Neutrophil (primary cell): ENCODE data around the gene EHMT1.
"Not testable (repeated sequence)": the region's sequence is repeated elsewhere in the genome, so short reads cannot be mapped to it uniquely, and the experiment has no call there.

Experiments used
- H3K27ac ChIP-seq: fragments of 200-600 bp; sonication (generic); 2 replicates; pipeline ENCODE4 v1.5.1; 2016; ENCODE audit warnings: mild to moderate bottlenecking, moderate library complexity
- H3K27me3 ChIP-seq: fragments of 200-600 bp; sonication (generic); 2 replicates; pipeline ENCODE4 v1.6.0; 2016; ENCODE audit warnings: mild to moderate bottlenecking
- H3K36me3 ChIP-seq: fragments of 200-600 bp; sonication (generic); 2 replicates; pipeline ENCODE4 v1.5.1; 2017
- H3K4me1 ChIP-seq, 2 experiments: fragments of 200-600 bp in 1 of 2; sonication (generic) in 1 of 2; 1 replicate in 1 of 2; 2 replicates in 1 of 2; pipeline versions ENCODE4 v1.5.1 to v1.6.1; 2013 to 2016; ENCODE audit warnings: low read depth in 1 of 2, low read length in 1 of 2, mild to moderate bottlenecking in 1 of 2, moderate library complexity in 1 of 2; ENCODE audit not compliant: control insufficient read depth in 1 of 2, insufficient read depth in 1 of 2
- H3K4me3 ChIP-seq, 2 experiments: fragments of 200-600 bp in 1 of 2; sonication (generic) in 1 of 2; 1 replicate in 1 of 2; 2 replicates in 1 of 2; pipeline ENCODE4 v1.5.1; 2013 to 2016; ENCODE audit warnings: low read depth in 1 of 2, low read length in 1 of 2, mild to moderate bottlenecking in 1 of 2, moderate library complexity in 1 of 2
- H3K9me3 ChIP-seq: fragments of 200-600 bp; sonication (generic); 2 replicates; pipeline ENCODE4 v1.5.1; 2016
- TF ChIP-seq, protein P1 (sequence below): fragments of 200-600 bp; sonication (generic); IDR thresholded peaks from 2 replicates; pipeline ENCODE4 v1.5.1; 2016; ENCODE audit warnings: antibody characterized with exemption

The EHMT1 gene

DNA sequence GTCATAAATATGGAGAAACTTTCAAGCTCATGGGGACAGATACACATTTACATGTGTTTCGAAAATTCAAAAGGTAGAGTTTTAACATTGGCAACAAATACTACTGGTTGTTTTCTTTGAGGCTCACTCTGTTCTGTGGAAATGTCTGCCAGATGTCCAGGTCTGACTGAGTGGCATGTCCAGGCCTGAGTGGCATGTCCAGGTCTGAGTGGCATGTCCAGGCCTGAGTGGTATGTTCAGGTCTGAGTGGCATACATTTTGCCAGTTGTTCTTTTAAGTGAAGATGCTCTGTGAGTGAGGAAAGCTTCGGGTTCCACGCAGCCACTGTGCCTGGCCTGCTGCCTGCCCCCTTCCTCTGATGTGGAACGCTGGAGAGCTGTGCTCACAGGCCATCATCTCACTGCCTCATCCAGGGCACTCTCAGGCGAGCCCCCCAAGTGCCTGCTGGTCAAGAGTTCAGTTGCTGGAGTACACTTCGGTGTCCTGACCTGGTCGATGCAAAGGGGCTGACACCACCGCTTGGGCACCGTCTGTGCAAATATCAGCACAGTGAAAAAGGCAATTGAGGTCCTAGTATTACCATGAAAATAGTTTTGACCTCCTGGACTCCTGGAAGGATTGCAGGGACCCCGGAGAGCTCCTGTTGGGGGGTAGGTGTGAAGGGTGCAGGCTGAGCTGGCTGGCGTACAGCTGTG lies 89.9 kb downstream of the EHMT1 start:
- TF ChIP-seq, protein P1, sequence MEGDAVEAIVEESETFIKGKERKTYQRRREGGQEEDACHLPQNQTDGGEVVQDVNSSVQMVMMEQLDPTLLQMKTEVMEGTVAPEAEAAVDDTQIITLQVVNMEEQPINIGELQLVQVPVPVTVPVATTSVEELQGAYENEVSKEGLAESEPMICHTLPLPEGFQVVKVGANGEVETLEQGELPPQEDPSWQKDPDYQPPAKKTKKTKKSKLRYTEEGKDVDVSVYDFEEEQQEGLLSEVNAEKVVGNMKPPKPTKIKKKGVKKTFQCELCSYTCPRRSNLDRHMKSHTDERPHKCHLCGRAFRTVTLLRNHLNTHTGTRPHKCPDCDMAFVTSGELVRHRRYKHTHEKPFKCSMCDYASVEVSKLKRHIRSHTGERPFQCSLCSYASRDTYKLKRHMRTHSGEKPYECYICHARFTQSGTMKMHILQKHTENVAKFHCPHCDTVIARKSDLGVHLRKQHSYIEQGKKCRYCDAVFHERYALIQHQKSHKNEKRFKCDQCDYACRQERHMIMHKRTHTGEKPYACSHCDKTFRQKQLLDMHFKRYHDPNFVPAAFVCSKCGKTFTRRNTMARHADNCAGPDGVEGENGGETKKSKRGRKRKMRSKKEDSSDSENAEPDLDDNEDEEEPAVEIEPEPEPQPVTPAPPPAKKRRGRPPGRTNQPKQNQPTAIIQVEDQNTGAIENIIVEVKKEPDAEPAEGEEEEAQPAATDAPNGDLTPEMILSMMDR, result no peak
- no peaks in the 10 kb centered on the region for H3K27me3 ChIP-seq
- no peaks in the 10 kb centered on the region for H3K9me3 ChIP-seq
- H3K36me3 ChIP-seq, result peaks cover 16% of the 10 kb centered on the region
- H3K27ac ChIP-seq, result no peak overlapping the region
- no peak overlapping the region for H3K4me3 ChIP-seq
- peaks cover 10 to 29% of the 10 kb centered on the region in 2 experiments for H3K4me1 ChIP-seq

DNA sequence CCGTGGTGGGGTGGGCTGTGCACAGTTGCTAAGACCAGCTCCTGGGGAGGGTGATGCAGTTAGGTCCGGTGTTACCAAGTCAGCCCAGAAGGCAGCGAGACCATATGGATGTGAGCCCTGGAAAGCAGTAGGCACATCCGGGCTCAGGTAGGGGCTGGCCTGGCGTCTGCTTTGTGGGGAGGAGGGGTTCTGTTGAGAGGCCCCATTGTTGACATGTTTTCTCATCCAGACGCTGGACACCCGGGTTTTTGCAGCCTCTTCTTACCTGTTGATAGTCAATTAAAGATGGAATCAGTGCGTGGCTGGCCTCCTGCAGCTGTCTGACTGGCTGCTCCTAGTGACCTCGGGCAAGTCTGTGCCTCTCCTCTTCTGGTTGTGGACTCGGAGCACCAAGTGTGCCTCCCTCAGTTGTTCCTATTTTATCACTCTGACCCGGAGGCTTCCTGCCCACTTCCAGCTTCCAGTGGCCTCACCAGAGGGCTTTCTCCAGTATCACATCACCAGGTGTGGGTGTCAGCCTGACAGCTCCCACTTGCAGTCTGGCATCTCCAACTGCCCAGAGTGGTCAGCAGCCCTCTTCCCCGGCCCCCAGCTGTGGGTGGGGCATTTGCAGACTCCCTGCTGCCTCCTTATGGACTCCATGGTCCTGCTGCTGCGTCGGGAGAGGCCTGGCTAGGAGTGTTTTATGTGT lies 90.8 kb downstream of the EHMT1 start:
- Histone ChIP-seq H3K4me3 (no peak overlapping the region), H3K36me3 (peaks cover 16% of the 10 kb centered on the region), H3K4me1 (peaks cover 10 to 24% of the 10 kb centered on the region in 2 experiments), H3K27me3 (no peaks in the 10 kb centered on the region), H3K27ac (no peak overlapping the region), H3K9me3 (no peaks in the 10 kb centered on the region)
- TF ChIP-seq, protein P1, result no peak

DNA sequence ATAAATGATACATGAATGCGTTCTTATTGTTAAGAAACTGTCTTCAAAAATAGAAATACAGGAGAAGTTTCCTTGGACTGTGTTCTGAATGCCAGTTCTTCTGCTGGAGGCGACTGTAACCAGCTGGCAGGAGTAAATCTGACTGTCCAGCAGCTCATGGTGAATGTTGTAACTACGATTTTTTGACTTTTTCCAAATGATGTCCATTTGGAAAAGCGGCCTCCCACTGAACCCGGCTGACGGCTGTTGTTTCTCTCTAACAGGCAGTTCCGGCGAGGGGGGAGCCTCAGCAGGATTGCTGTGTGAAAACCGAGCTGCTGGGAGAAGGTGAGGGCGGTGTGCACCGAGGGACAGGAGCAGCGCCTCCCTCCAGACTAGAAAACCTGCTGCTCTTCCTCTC lies 91.9 kb downstream of the EHMT1 start:
- H3K36me3 ChIP-seq, result peaks cover 16% of the 10 kb centered on the region
- H3K27me3 ChIP-seq, result no peaks in the 10 kb centered on the region
- no peaks in the 10 kb centered on the region for H3K9me3 ChIP-seq
- TF ChIP-seq, protein P1, result no peak
- no peak overlapping the region for H3K27ac ChIP-seq
- H3K4me3 ChIP-seq, result no peak overlapping the region
- H3K4me1 ChIP-seq, result peaks cover 1 to 15% of the 10 kb centered on the region in 2 experiments

DNA sequence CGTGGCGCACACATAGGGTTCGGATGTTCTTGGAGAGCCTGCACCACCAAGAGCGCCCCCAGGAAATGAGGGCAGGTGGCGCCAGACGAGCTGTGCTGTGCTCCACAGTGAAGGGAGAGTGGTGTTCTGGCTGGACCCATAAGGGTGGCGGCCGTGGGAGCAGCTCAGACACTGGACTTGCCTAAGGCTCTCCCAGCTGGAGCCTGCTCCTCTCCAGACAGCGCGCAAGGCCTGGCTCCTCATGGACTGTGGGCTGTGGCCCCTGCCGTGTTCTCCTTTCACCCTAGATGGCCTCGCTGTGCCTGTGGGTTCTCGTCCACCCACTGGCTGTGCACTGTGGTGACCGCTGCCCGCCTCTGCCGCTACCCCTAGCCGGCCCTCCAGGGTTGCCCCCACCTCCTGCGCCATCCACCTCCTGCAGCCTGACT lies 92.9 kb downstream of the EHMT1 start:
- TF ChIP-seq, protein P1, result no peak
- peak overlapping the region; percentile 77 for H3K27ac ChIP-seq
- no peaks in the 10 kb centered on the region for H3K27me3 ChIP-seq
- H3K4me1 ChIP-seq, result peaks cover 0 to 8% of the 10 kb centered on the region in 2 experiments
- H3K4me3 ChIP-seq, result no peak overlapping the region
- H3K9me3 ChIP-seq, result peaks cover 1% of the 10 kb centered on the region
- H3K36me3 ChIP-seq, result peaks cover 16% of the 10 kb centered on the region

DNA sequence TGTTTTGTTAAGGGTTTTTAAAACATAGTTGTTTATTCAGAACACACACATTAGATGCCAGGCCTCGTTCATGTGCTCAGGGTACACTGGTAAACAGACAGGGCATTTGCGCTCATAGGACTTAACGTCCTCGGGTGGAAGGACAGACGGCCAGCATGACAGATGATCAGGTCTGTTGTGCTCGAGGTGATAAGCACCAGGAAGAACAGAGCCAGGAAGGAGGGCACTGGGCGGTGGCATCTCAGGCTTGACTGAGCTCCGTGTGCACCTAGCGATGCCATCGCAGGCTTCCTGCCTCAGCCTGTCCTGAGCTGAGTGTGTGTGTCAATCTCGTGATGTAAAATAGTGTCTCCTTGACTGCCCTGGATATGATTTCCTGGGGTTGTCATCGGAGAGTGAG lies 96.5 kb downstream of the EHMT1 start:
- Histone ChIP-seq H3K4me3 (no peak overlapping the region), H3K4me1 (peaks cover 0 to 8% of the 10 kb centered on the region in 2 experiments), H3K27ac (peak overlapping the region; percentile 62), H3K36me3 (peaks cover 41% of the 10 kb centered on the region), H3K27me3 (no peaks in the 10 kb centered on the region), H3K9me3 (peaks cover 3% of the 10 kb centered on the region)
- TF ChIP-seq, protein P1, result no peak

DNA sequence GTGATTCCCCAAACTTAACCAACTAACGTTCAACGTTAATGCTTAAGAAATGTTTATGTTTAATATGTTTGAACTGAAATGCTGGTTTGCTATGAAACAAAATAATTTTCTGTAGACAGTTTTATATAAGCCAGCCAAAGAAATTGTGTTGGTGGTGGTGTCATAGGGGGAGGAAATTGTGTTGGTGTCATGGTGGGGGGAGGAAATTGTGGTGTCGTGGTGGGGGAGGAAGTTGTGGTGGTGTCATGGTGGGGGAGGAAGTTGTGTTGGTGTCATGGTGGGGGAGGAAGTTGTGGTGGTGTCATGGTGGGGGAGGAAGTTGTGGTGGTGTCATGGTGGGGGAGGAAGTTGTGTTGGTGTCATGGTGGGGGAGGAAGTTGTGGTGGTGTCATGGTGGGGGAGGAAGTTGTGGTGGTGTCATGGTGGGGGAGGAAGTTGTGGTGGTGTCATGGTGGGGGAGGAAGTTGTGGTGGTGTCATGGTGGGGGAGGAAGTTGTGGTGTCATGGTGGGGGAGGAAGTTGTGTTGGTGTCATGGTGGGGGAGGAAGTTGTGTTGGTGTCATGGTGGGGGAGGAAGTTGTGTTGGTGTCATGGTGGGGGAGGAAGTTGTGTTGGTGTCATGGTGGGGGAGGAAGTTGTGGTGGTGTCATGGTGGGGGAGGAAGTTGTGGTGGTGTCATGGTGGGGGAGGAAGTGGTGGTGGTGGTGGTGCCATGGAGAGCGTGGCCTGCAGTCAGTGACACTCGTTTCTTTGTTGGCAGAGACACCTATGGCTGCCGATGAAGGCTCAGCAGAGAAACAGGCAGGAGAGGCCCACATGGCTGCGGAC lies 97.3 kb downstream of the EHMT1 start:
- not testable (repeated sequence) for H3K4me1 ChIP-seq, H3K27me3 ChIP-seq, H3K4me3 ChIP-seq, H3K9me3 ChIP-seq
- peak overlapping the region; percentile 63 for H3K27ac ChIP-seq
- H3K36me3 ChIP-seq, result peaks cover 45% of the 10 kb centered on the region
